Stimulated activated CD4-positive, alpha-beta T cell treated with anti-CD3 and anti-CD28 coated beads, Interleukin-1b, Interleukin-23, amount 100 ng/mL, for 4 hours (primary cell): ENCODE results near the gene MFSD6L.
"Not testable (repeated sequence)": the region's sequence is repeated elsewhere in the genome, so short reads cannot be mapped to it uniquely, and the experiment has no call there.

ENCODE experiments used
- DNase-seq, 2 donors: peaks; one replicate each; pipeline ENCODE4 v3.0.0-alpha.2; 2020; ENCODE audit warnings: low read depth in 2 of 2

MFSD6L gene

DNA sequence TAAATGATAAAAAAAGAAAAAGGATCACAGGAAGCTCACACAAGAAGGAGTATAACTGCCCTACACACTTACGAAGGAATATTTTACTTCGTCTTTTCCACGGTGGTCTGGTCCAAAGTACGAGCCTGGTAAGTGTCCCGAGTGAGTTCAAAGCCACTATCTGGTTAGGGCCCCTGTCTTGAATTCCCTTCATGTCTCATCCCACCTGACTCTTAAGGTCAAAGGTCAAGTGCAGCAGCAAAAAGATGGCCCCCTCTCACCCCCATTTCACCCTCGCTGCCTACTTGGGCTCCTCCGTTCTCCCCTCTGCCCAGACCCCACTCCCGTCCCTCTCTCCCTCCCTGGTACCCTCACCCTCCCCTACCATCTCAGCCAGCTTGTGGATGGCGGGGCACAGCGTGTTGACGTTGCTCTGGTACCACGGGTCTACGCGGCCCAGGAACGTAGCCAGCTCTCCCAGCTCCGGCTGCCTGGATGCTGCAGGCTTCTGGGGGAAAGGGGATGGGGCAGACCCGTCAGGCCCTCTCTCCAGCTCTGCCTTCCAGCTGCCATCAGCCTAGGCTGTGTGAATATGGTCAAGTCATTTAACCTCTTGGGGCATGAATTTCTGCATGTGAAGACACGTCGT lies 27.8 kb upstream of the MFSD6L start:
- DNase-seq: no peak

GRCh38 chr17:8825802-8826201 lies 26.6 kb upstream of the MFSD6L start:
- DNase-seq: no peak

DNA sequence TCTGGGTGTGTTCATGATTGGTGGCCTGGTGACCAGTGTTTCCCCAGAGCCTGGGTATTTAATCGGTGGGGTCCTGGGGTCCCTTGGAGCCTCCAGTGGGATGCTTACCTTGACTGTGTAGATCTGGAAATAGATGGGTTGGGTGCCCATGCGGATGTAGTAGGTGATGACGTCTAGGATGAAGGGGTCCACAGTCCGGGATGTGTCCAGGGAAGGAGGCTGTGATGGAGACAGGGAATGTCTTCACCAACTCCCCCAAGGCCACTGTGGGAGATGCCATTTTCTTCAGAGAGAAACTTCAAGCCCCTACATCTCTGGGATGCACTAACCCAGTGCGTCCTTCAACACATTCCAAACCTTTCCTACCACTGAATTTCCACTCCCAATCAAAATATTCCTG lies 24.1 kb upstream of the MFSD6L start:
- DNase-seq: no peak

GRCh38 chr17:8822401-8823035 lies 23.4 kb upstream of the MFSD6L start:
- no peak for DNase-seq

GRCh38 chr17:8821446-8822105 lies 22.4 kb upstream of the MFSD6L start:
- DNase-seq: no peak

- DNase-seq: no peak
These were observed 21.3 kb upstream of the MFSD6L start for GRCh38 chr17:8820311-8821010.

DNA sequence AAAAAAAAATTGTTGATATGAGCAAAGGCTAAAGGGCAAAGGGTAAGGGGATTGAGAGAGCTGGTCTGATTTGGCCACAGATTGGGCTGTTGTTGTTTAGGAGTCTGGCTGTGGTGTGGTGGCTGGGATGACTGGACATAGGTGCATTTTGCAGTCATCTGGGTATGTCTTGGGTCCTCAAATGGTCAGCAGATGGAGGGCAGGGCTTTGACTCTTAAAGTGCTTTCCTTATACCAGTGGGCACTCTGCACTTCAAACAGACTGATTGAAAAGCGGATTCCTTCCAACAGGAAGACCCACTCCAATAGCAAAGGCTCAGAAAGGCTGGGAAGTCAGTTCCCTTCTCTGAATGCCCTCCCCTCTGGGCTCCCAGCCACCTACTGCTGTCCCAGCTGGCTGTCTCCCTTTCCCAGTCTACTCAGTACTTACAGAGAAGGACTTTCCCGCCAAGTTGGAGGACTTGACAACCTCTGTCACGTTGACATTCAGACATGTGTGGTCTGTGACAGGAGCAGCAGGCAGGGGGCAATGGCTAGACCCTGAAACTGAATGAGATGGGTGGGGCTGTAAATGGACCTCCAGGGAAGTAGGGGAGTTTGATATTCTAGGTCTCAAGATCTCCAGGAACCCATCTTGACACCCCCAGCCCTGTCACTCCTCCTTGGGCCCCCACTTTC lies 19.6 kb upstream of the MFSD6L start:
- no peak for DNase-seq

DNA sequence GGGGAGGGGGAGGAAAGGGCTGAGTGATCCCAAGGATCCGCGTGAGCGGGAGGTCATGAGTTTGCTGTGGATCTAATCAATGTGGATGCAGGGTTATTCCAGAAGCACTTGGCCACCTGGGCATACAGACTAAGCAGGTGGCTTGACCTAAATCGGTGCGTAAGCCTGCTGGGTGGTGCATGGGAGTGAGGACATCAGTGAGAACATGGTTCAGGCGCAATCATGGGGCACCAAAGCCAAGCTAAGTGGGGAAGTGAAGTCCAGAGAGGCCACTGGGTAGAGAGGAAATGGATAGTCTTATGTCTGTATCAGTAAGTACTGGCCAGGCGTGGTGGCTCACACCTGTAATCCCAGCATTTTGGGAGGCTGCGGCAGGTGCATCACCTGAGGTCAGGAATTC lies 18.9 kb upstream of the MFSD6L start:
- DNase-seq: no peak

GRCh38 chr17:8806926-8807550 lies 7.9 kb upstream of the MFSD6L start:
- DNase-seq: no peak

GRCh38 chr17:8806253-8806925 lies 7.2 kb upstream of the MFSD6L start:
- no peak for DNase-seq

GRCh38 chr17:8805396-8805795 lies 6.2 kb upstream of the MFSD6L start:
- DNase-seq: not testable (repeated sequence)

DNA sequence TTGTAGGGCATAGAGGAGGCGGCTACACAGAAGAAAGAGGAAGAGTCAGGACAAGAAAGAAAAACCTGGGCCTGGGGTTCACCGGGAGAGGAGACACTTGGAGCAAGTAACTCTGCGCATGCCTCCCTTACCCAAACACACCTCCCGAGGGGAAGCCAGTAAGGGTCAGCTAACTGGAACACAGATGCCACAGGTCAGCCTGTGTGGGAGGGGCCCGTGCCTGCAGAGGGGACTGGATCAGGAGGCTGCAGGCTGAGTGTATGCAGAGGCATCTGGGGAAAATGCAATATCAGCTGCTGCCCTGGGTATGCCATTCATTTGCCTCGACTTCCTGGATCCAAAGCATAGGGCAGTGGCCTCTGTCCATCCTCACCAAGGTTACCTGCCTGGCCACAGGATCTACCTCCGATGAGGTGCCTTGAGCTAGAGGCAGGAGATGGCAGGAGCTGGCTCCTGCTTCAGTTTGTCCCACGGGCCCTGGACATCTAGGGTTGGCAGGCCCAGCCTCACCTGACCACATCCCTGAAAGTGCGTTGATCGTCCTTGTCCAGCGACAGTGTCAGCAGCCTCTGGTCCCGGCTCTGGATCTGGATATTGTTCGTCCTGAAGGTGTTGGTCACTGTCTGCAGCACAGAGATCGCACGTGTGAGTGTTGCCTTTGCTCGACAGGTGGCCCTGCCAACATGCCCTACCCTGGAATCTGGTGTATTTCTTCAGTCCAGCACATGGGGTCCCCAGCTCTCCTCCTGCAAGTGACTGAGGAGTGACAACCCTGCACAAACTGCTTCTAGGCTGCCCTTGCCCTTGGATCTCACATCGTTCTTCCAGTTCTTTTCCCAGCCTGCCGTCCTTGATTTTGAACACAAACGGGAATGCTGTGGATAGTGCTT lies 4.6 kb upstream of the MFSD6L start:
- DNase-seq: no peak

DNA sequence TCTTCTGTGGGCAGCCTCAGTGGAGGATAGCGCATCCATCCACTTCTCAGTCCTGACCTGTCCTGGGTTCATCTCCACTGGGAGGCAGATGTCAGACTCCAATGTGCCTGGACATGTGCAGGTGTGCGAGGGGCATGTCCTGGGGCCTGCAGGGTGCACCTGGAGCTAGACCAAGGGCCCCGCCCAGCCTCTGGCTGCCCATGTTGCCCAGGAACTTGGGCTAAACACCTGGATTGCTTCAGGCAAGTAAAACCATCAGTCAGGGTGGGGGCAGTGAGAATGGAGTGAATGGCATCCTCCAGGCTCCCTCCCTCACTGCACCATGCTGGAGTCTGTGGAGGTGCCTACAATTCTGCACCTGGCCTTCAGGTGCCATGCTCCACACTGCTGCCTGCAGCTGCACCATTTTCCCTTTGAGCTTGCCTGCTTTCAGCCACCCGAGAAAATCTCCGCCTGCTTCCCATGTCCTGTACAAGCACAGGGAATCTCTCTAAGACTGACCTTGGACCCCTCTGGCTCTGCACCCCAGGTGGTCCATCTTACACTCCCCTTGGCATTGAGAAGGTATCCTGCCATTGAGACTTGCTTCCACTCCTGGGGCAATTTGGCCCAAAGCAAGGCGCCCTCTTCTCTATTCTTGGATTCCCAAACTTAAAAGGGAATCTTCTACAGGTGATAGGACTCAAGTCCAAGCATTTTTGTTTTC lies 2.1 kb upstream of the MFSD6L start:
- DNase-seq: no peak

- DNase-seq: no peak
These were observed 1.5 kb upstream of the MFSD6L start for GRCh38 chr17:8800656-8801055.

GRCh38 chr17:8799570-8800212 lies 526 bp upstream of the MFSD6L start:
- no peak for DNase-seq

GRCh38 chr17:8798176-8798845 lies 854 bp downstream of the MFSD6L start:
- no peak for DNase-seq

DNA sequence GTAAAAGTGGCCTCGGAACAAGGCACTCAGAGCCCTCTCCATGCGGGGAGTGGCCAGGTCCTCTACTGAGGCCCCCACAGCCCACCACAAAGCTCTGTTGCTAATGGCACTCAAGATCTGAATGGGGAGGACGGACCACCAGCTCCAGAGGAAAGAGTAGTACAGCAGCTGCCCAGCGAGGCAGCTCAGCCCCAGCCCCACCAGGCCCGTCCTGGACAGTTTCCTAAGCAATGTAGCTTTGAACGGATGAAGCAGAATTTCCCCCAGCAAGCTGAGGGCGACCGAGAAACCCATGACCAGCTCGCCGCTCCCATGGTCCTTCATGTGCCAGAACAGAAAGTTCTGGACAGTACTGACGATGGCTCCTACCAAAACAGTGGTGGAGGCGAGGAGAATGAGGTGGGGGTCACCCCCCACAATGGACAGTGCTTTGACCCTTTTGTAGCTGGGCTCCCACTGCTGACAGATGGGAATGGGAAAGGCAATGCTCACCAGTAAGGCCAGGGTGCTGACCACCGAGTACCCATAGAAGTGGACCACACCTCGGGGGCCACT lies 1.5 kb downstream of the MFSD6L start:
- no peak for DNase-seq

DNA sequence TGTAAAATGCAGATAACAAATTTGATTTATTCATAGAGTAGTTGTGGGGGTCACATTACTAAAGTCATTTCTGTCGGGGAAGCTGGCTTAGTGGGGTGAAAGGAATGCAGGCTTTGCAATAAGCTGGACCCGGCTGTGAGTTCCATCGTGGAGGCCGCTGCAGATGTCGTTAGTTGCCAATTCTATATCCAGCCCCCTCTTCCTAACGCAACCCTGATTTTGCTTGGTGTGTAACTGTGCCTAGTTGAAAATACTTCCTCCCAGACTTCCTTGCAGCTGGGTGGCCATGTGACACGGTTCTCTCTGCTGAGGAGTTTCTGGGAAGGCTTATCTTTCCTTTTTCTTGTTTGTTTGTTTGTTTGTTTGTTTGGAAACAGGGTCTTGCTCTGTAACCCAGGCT lies 4.5 kb downstream of the MFSD6L start:
- DNase-seq: no peak
